ENCODE measurements around the gene ADRA2B. TPM values are rescaled to one million over a fixed set of nuclear protein-coding genes. Genes with fewer than 3 reads are reported as not detected.

ADRA2B gene
- total RNA-seq, 1 donor from 2014 or later = 2.1 TPM

GRCh38 chr2:96111823-96112500, 4.4 kb downstream of the ADRA2B start:
- Histone ChIP-seq H3K9me3 (ENCODE audit: control insufficient read depth in 3 of 3, low read length in 3 of 3) (no peaks in the 10 kb centered on the region), H3K4me3 (ENCODE audit: low read length in 3 of 3) (no peak overlapping the region), H3K36me3 (ENCODE audit: control insufficient read depth in 3 of 3, insufficient read depth in 3 of 3, low read length in 3 of 3) (no peaks in the 10 kb centered on the region), H3K27ac (ENCODE audit: low read depth, low read length) (no peak overlapping the region), H3K4me1 (ENCODE audit: control insufficient read depth in 3 of 3, insufficient read depth in 3 of 3, low read length in 3 of 3) (peaks cover 4 to 22% (median 18%) of the 10 kb centered on the region in 3 donors), H3K27me3 (ENCODE audit: control insufficient read depth in 3 of 3, insufficient read depth in 3 of 3, low read length in 3 of 3) (peaks cover 25 to 49% (median 31%) of the 10 kb centered on the region in 3 donors), H3K9ac (ENCODE audit: low read depth in 1 of 3, low read length in 3 of 3) (no peak overlapping the region)

- no peaks in the 10 kb centered on the region for H3K36me3 ChIP-seq (ENCODE audit: control insufficient read depth in 3 of 3, insufficient read depth in 3 of 3, low read length in 3 of 3)
- H3K9ac ChIP-seq (ENCODE audit: low read depth in 1 of 3, low read length in 3 of 3) = no peak overlapping the region
- peaks cover 25 to 49% (median 27%) of the 10 kb centered on the region in 3 donors for H3K27me3 ChIP-seq (ENCODE audit: control insufficient read depth in 3 of 3, insufficient read depth in 3 of 3, low read length in 3 of 3)
- H3K4me3 ChIP-seq (ENCODE audit: low read length in 3 of 3) = no peak overlapping the region
- no peak overlapping the region for H3K27ac ChIP-seq (ENCODE audit: low read depth, low read length)
- H3K9me3 ChIP-seq (ENCODE audit: control insufficient read depth in 3 of 3, low read length in 3 of 3) = no peaks in the 10 kb centered on the region
- H3K4me1 ChIP-seq (ENCODE audit: control insufficient read depth in 3 of 3, insufficient read depth in 3 of 3, low read length in 3 of 3) = peaks cover 4 to 22% (median 18%) of the 10 kb centered on the region in 3 donors
These were observed 5.1 kb downstream of the ADRA2B start for GRCh38 chr2:96111257-96111640.

GRCh38 chr2:96110621-96111256, 5.6 kb downstream of the ADRA2B start:
- H3K9ac ChIP-seq (ENCODE audit: low read depth in 1 of 3, low read length in 3 of 3) = no peak overlapping the region
- no peak overlapping the region for H3K4me3 ChIP-seq (ENCODE audit: low read length in 3 of 3)
- H3K27ac ChIP-seq (ENCODE audit: low read depth, low read length) = no peak overlapping the region
- peaks cover 0 to 3% (median 0%) of the 10 kb centered on the region in 3 donors for H3K9me3 ChIP-seq (ENCODE audit: control insufficient read depth in 3 of 3, low read length in 3 of 3)
- peaks cover 0 to 22% (median 18%) of the 10 kb centered on the region in 3 donors for H3K4me1 ChIP-seq (ENCODE audit: control insufficient read depth in 3 of 3, insufficient read depth in 3 of 3, low read length in 3 of 3)
- no peaks in the 10 kb centered on the region for H3K36me3 ChIP-seq (ENCODE audit: control insufficient read depth in 3 of 3, insufficient read depth in 3 of 3, low read length in 3 of 3)
- peaks cover 20 to 44% (median 22%) of the 10 kb centered on the region in 3 donors for H3K27me3 ChIP-seq (ENCODE audit: control insufficient read depth in 3 of 3, insufficient read depth in 3 of 3, low read length in 3 of 3)

GRCh38 chr2:96109931-96110511, 6.3 kb downstream of the ADRA2B start:
- Histone ChIP-seq H3K9me3 (ENCODE audit: control insufficient read depth in 3 of 3, low read length in 3 of 3) (peaks cover 0 to 9% (median 4%) of the 10 kb centered on the region in 3 donors), H3K27ac (ENCODE audit: low read depth, low read length) (peak overlapping the region; percentile 64), H3K4me1 (ENCODE audit: control insufficient read depth in 3 of 3, insufficient read depth in 3 of 3, low read length in 3 of 3) (peaks cover 0 to 22% (median 18%) of the 10 kb centered on the region in 3 donors), H3K27me3 (ENCODE audit: control insufficient read depth in 3 of 3, insufficient read depth in 3 of 3, low read length in 3 of 3) (peaks cover 14 to 37% (median 16%) of the 10 kb centered on the region in 3 donors), H3K4me3 (ENCODE audit: low read length in 3 of 3) (no peak overlapping the region), H3K9ac (ENCODE audit: low read depth in 1 of 3, low read length in 3 of 3) (no peak overlapping the region), H3K36me3 (ENCODE audit: control insufficient read depth in 3 of 3, insufficient read depth in 3 of 3, low read length in 3 of 3) (no peaks in the 10 kb centered on the region)

- Histone ChIP-seq H3K9ac (ENCODE audit: low read depth in 1 of 3, low read length in 3 of 3) (peak overlapping the region in 1 of 3 donors; percentile 25), H3K27ac (ENCODE audit: low read depth, low read length) (peak overlapping the region; percentile 64), H3K4me1 (ENCODE audit: control insufficient read depth in 3 of 3, insufficient read depth in 3 of 3, low read length in 3 of 3) (peaks cover 0 to 25% (median 18%) of the 10 kb centered on the region in 3 donors), H3K9me3 (ENCODE audit: control insufficient read depth in 3 of 3, low read length in 3 of 3) (peaks cover 0 to 9% (median 4%) of the 10 kb centered on the region in 3 donors), H3K36me3 (ENCODE audit: control insufficient read depth in 3 of 3, insufficient read depth in 3 of 3, low read length in 3 of 3) (no peaks in the 10 kb centered on the region), H3K4me3 (ENCODE audit: low read length in 3 of 3) (peak overlapping the region in 2 of 3 donors; percentile 14 to 29), H3K27me3 (ENCODE audit: control insufficient read depth in 3 of 3, insufficient read depth in 3 of 3, low read length in 3 of 3) (peaks cover 9 to 30% (median 11%) of the 10 kb centered on the region in 3 donors)
These were observed 7.0 kb downstream of the ADRA2B start for GRCh38 chr2:96109361-96109680.

GRCh38 chr2:96108541-96109360, 7.6 kb downstream of the ADRA2B start:
- H3K27ac ChIP-seq (ENCODE audit: low read depth, low read length) = peak overlapping the region; percentile 64
- H3K9ac ChIP-seq (ENCODE audit: low read depth in 1 of 3, low read length in 3 of 3) = peak overlapping the region in 2 of 3 donors; percentile 20 to 25
- peaks cover 0 to 26% (median 18%) of the 10 kb centered on the region in 3 donors for H3K4me1 ChIP-seq (ENCODE audit: control insufficient read depth in 3 of 3, insufficient read depth in 3 of 3, low read length in 3 of 3)
- peaks cover 0 to 9% (median 4%) of the 10 kb centered on the region in 3 donors for H3K9me3 ChIP-seq (ENCODE audit: control insufficient read depth in 3 of 3, low read length in 3 of 3)
- peak overlapping the region in 2 of 3 donors; percentile 6 to 14 for H3K4me3 ChIP-seq (ENCODE audit: low read length in 3 of 3)
- peaks cover 7 to 25% (median 8%) of the 10 kb centered on the region in 3 donors for H3K27me3 ChIP-seq (ENCODE audit: control insufficient read depth in 3 of 3, insufficient read depth in 3 of 3, low read length in 3 of 3)
- H3K36me3 ChIP-seq (ENCODE audit: control insufficient read depth in 3 of 3, insufficient read depth in 3 of 3, low read length in 3 of 3) = no peaks in the 10 kb centered on the region

- H3K36me3 ChIP-seq (ENCODE audit: control insufficient read depth in 3 of 3, insufficient read depth in 3 of 3, low read length in 3 of 3) = no peaks in the 10 kb centered on the region
- H3K27me3 ChIP-seq (ENCODE audit: control insufficient read depth in 3 of 3, insufficient read depth in 3 of 3, low read length in 3 of 3) = peaks cover 7 to 25% (median 8%) of the 10 kb centered on the region in 3 donors
- no peak overlapping the region for H3K9ac ChIP-seq (ENCODE audit: low read depth in 1 of 3, low read length in 3 of 3)
- H3K4me3 ChIP-seq (ENCODE audit: low read length in 3 of 3) = no peak overlapping the region
- peaks cover 0 to 28% (median 18%) of the 10 kb centered on the region in 3 donors for H3K4me1 ChIP-seq (ENCODE audit: control insufficient read depth in 3 of 3, insufficient read depth in 3 of 3, low read length in 3 of 3)
- H3K9me3 ChIP-seq (ENCODE audit: control insufficient read depth in 3 of 3, low read length in 3 of 3) = peaks cover 0 to 9% (median 4%) of the 10 kb centered on the region in 3 donors
- H3K27ac ChIP-seq (ENCODE audit: low read depth, low read length) = peak overlapping the region; percentile 64
These were observed 8.2 kb downstream of the ADRA2B start for GRCh38 chr2:96108151-96108540.

- peaks cover 2 to 32% (median 18%) of the 10 kb centered on the region in 3 donors for H3K4me1 ChIP-seq (ENCODE audit: control insufficient read depth in 3 of 3, insufficient read depth in 3 of 3, low read length in 3 of 3)
These were observed 8.7 kb downstream of the ADRA2B start for GRCh38 chr2:96107708-96108065.

GRCh38 chr2:96106991-96107707, 9.2 kb downstream of the ADRA2B start:
- Histone ChIP-seq H3K4me1 (ENCODE audit: control insufficient read depth in 3 of 3, insufficient read depth in 3 of 3, low read length in 3 of 3) (peaks cover 3 to 31% (median 18%) of the 10 kb centered on the region in 3 donors), H3K36me3 (ENCODE audit: control insufficient read depth in 3 of 3, insufficient read depth in 3 of 3, low read length in 3 of 3) (no peaks in the 10 kb centered on the region), H3K9me3 (ENCODE audit: control insufficient read depth in 3 of 3, low read length in 3 of 3) (peaks cover 0 to 9% (median 4%) of the 10 kb centered on the region in 3 donors), H3K4me3 (ENCODE audit: low read length in 3 of 3) (no peak overlapping the region), H3K27ac (ENCODE audit: low read depth, low read length) (no peak overlapping the region), H3K27me3 (ENCODE audit: control insufficient read depth in 3 of 3, insufficient read depth in 3 of 3, low read length in 3 of 3) (peaks cover 7 to 25% (median 8%) of the 10 kb centered on the region in 3 donors), H3K9ac (ENCODE audit: low read depth in 1 of 3, low read length in 3 of 3) (no peak overlapping the region)

More at GRCh38 chr2:96107708-96108065, 8.7 kb downstream of the ADRA2B start:
- Histone ChIP-seq H3K9me3 (ENCODE audit: control insufficient read depth in 3 of 3, low read length in 3 of 3) (peaks cover 0 to 9% (median 4%) of the 10 kb centered on the region in 3 donors), H3K4me3 (ENCODE audit: low read length in 3 of 3) (no peak overlapping the region), H3K9ac (ENCODE audit: low read depth in 1 of 3, low read length in 3 of 3) (no peak overlapping the region), H3K27ac (ENCODE audit: low read depth, low read length) (no peak overlapping the region), H3K27me3 (ENCODE audit: control insufficient read depth in 3 of 3, insufficient read depth in 3 of 3, low read length in 3 of 3) (peaks cover 7 to 25% (median 8%) of the 10 kb centered on the region in 3 donors), H3K36me3 (ENCODE audit: control insufficient read depth in 3 of 3, insufficient read depth in 3 of 3, low read length in 3 of 3) (no peaks in the 10 kb centered on the region)
